GM12878 (cell line): ENCODE measurements around the gene YKT6. TPM values are rescaled to one million over a fixed set of nuclear protein-coding genes. Genes with fewer than 3 reads are reported as not detected.

Source experiments
- ATAC-seq: fragments of 200-7000 bp; cut with Tn5 transposase; 3 replicates; pipeline ENCODE4 v1.9.1; 2020; ENCODE audit warnings: mild to moderate bottlenecking, moderate library complexity
- BruUV-seq: library from RNA; stranded (reverse); fragments of 400-500 nt; replicated peaks from 2 replicates; lab custom pipeline; 2021; lab: Mats Ljungman, UMichigan
- CTCF ChIA-PET: fragments of 300-600 bp; sonication (Branson Sonifier 250); formaldehyde crosslinking; extraction: SDS; loops from one replicate; lab custom pipeline; 2021; ENCODE audit warnings: inconsistent platforms; lab: Yijun Ruan, JAX
- POLR2A ChIA-PET: fragments of 350-600 bp; formaldehyde crosslinking; extraction: SDS; loops from one replicate; lab custom pipeline; 2021; ENCODE audit warnings: inconsistent platforms; lab: Charles Lee
- RAD21 ChIA-PET: fragments of 300-600 bp; sonication (Branson Sonifier 250); formaldehyde crosslinking; loops from one replicate; lab custom pipeline; 2023; ENCODE audit warnings: antibody characterized with exemption; ENCODE audit not compliant: unreplicated experiment; lab: Charles Lee
- SMC1A ChIA-PET: fragments of 300-600 bp; sonication (Branson Sonifier 250); formaldehyde crosslinking; loops from one replicate; lab custom pipeline; 2023; ENCODE audit not compliant: unreplicated experiment, uncharacterized antibody; lab: Charles Lee
- DNase-seq: peaks from one replicate; pipeline ENCODE4 v3.0.0-alpha.2; 2011; ENCODE audit warnings: low read depth, low spot score
- FAIRE-seq: peaks from 3 replicates; lab custom pipeline; 2011; peaks lifted over from hg19 to GRCh38; lab: Jason Lieb, UNC
- H2AFZ ChIP-seq: 2 replicates; pipeline ENCODE4 v1.6.0; 2011; ENCODE audit warnings: low read depth, low read length, control low read depth; ENCODE audit not compliant: control insufficient read depth
- H3K27ac ChIP-seq: 2 replicates; pipeline ENCODE4 v1.5.1; 2011; ENCODE audit warnings: control low read depth; ENCODE audit not compliant: control insufficient read depth, insufficient read depth
- H3K27me3 ChIP-seq, 2 experiments: replicated peaks in 1 of 2; 2 replicates each; pipeline versions ENCODE4 v1.6.0 to v1.6.1; 2011; ENCODE audit warnings: low read length in 1 of 2; ENCODE audit not compliant: control insufficient read depth in 2 of 2, insufficient read depth in 2 of 2
- H3K36me3 ChIP-seq, 2 experiments: 2 replicates each; pipeline ENCODE4 v1.5.1; 2011; ENCODE audit warnings: low read length in 1 of 2; ENCODE audit not compliant: control insufficient read depth in 2 of 2, insufficient read depth in 2 of 2
- H3K4me1 ChIP-seq: 2 replicates; pipeline ENCODE4 v1.6.1; 2011; ENCODE audit warnings: mild to moderate bottlenecking, low read length, moderate library complexity, mixed read lengths; ENCODE audit not compliant: control insufficient read depth, insufficient read depth
- H3K4me2 ChIP-seq: 2 replicates; pipeline ENCODE4 v1.6.0; 2011; ENCODE audit warnings: control low read depth; ENCODE audit not compliant: control insufficient read depth, insufficient read depth
- H3K4me3 ChIP-seq: fragments of 200-600 bp; sonication (generic); 2 replicates; pipeline ENCODE4 v1.5.1; 2016
- H3K79me2 ChIP-seq: 2 replicates; pipeline ENCODE4 v1.6.0; 2011; ENCODE audit warnings: low read length; ENCODE audit not compliant: control insufficient read depth, insufficient read depth
- H3K9ac ChIP-seq: 2 replicates; pipeline ENCODE4 v1.8.0; 2011; ENCODE audit warnings: low read length, control low read depth, mixed read lengths; ENCODE audit not compliant: control insufficient read depth, insufficient read depth
- H3K9me3 ChIP-seq: replicated peaks from 3 replicates; pipeline ENCODE4 v1.5.1; 2011; ENCODE audit warnings: mild to moderate bottlenecking, low read length; ENCODE audit not compliant: control insufficient read depth, insufficient read depth
- H4K20me1 ChIP-seq: 2 replicates; pipeline ENCODE4 v1.6.0; 2011; ENCODE audit not compliant: control insufficient read depth, insufficient read depth
- CHD1 ChIP-seq: IDR thresholded peaks from 2 replicates; pipeline ENCODE4 v1.6.1; 2012; ENCODE audit warnings: low read depth, low read length, improper control_type of control experiment
- ETV6 ChIP-seq, 2 experiments: fragments of 450-650 bp in 1 of 2; IDR thresholded peaks in 1 of 2; conservative IDR thresholded peaks in 1 of 2; 2 replicates each; pipeline ENCODE4 v1.6.1; 2014; ENCODE audit warnings: antibody characterized with exemption in 1 of 2, borderline replicate concordance in 1 of 2, low read depth in 1 of 2, mild to moderate bottlenecking in 1 of 2, moderate library complexity in 1 of 2
- HDAC2 ChIP-seq: fragments of 200-600 bp; sonication (generic); IDR thresholded peaks from 2 replicates; pipeline ENCODE4 v1.6.1; 2017
- IRF3 ChIP-seq: fragments of 450-650 bp; IDR thresholded peaks from 2 replicates; pipeline ENCODE4 v1.6.1; 2014; ENCODE audit warnings: mild to moderate bottlenecking
- MEF2A ChIP-seq: IDR thresholded peaks from 2 replicates; pipeline ENCODE4 v1.6.1; 2011; ENCODE audit warnings: low read depth, mild to moderate bottlenecking, low read length, moderate library complexity; ENCODE audit not compliant: insufficient read depth
- NFIC ChIP-seq: IDR thresholded peaks from 2 replicates; pipeline ENCODE4 v1.6.1; 2012; ENCODE audit warnings: low read depth, mild to moderate bottlenecking, inconsistent platforms, low read length, moderate library complexity
- NR2F1 ChIP-seq: fragments of 450-650 bp; conservative IDR thresholded peaks from 2 replicates; pipeline ENCODE4 v1.6.1; 2017; ENCODE audit warnings: mild to moderate bottlenecking
- NRF1 ChIP-seq: conservative IDR thresholded peaks from 2 replicates; pipeline ENCODE4 v1.6.1; 2011; ENCODE audit warnings: mild to moderate bottlenecking, low read depth, low read length, improper control_type of control experiment
- POU2F2 ChIP-seq: IDR thresholded peaks from 3 replicates; pipeline ENCODE4 v1.6.1; 2011; ENCODE audit warnings: low read depth, mild to moderate bottlenecking, low read length, borderline replicate concordance
- SREBF2 ChIP-seq: IDR thresholded peaks from 2 replicates; pipeline ENCODE4 v1.6.1; 2012; ENCODE audit warnings: mild to moderate bottlenecking, low read length
- TBL1XR1 ChIP-seq: IDR thresholded peaks from 2 replicates; pipeline ENCODE4 v1.6.1; 2012; ENCODE audit warnings: low read depth, low read length, improper control_type of control experiment
- TCF7 ChIP-seq: IDR thresholded peaks from 2 replicates; pipeline ENCODE4 v1.6.1; 2014; ENCODE audit warnings: antibody characterized with exemption, borderline replicate concordance
- WGBS: methylation state at CpG from one replicate; pipeline ENCODE4 v1.1.6; 2016; ENCODE audit warnings: low lambda C conversion rate; ENCODE audit not compliant: insufficient replicate concordance, insufficient coverage; ENCODE audit errors: missing lambda C conversion rate; 5-methylcytosine and 5-hydroxymethylcytosine counted together
- in situ Hi-C: fragments of 300-500 bp; cut with MboI; formaldehyde crosslinking; loops from 9 replicates; pipeline ENCODE4 v1.14.3; 2018; ENCODE audit warnings: mixed read lengths
- intact Hi-C: fragments of 100-400 bp; cut with micrococcal nuclease; formaldehyde crosslinking; loops from one replicate; pipeline ENCODE4 v1.14.2; 2022; ENCODE audit not compliant: unreplicated experiment
- polyA plus RNA-seq, 11 experiments: library from polyadenylated mRNA; depleted of rRNA in 4 of 11; unstranded in 6 of 11; stranded (reverse) in 5 of 11; fragments of >200 nt; fragmentation: Nextera tagmentation in 4 of 11; fragmentation: Illumina TruSeq in 1 of 11; extraction: Ambion mirVana in 4 of 11; extraction: Trizol in 1 of 11; gene quantifications; 1 replicate in 1 of 11; 2 replicates in 10 of 11; pipeline versions ENCODE4 v1.2.1 to v1.2.3, GENCODE V29; 2011 to 2016; ENCODE audit warnings: inconsistent platforms in 2 of 11, missing spikeins in 2 of 11, low read depth in 1 of 11
- total RNA-seq, 4 experiments: library from RNA; depleted of rRNA in 3 of 4; stranded (reverse); fragments of >200 nt in 3 of 4; fragmentation: Illumina TruSeq in 1 of 4; extraction: Trizol in 1 of 4; gene quantifications; 2 replicates each; pipeline versions ENCODE4 v1.2.1 to v1.2.3, GENCODE V29; 2013 to 2021
- TF ChIP-seq, protein P1 (sequence below): fragments of 450-650 bp; IDR thresholded peaks from 2 replicates; pipeline ENCODE4 v1.6.1; 2016; ENCODE audit warnings: mild to moderate bottlenecking
- TF ChIP-seq, protein P2 (sequence below): fragments of 150-350 bp; IDR thresholded peaks from 2 replicates; pipeline ENCODE4 v1.6.1; 2014; ENCODE audit warnings: mild to moderate bottlenecking, low read depth, low read length
- TF ChIP-seq, protein P3 (sequence below): IDR thresholded peaks from 2 replicates; pipeline ENCODE4 v1.6.1; 2011; ENCODE audit warnings: borderline replicate concordance, low read depth, mild to moderate bottlenecking, moderate library complexity, low read length; ENCODE audit not compliant: insufficient read depth, poor library complexity, severe bottlenecking
- TF ChIP-seq, protein P4 (sequence below): IDR thresholded peaks from 2 replicates; pipeline ENCODE4 v1.6.1; 2011; ENCODE audit warnings: low read depth, low read length, improper control_type of control experiment, borderline replicate concordance

The YKT6 gene
- total and polyA plus RNA-seq, 10 of the 15 experiments (the other 5 are each of a cell fraction or from before 2014, with no cell fraction given), result 1.7 to 95.2 (median 70.5) TPM

- Histone ChIP-seq H3K4me2 (no peak overlapping the region), H3K36me3 (no peaks in the 10 kb centered on the region), H3K4me1 (no peaks in the 10 kb centered on the region), H3K27ac (no peak overlapping the region), H3K79me2 (no peaks in the 10 kb centered on the region), H3K4me3 (no peak overlapping the region), H2AFZ (no peak overlapping the region), H3K27me3 (no peaks in the 10 kb centered on the region), H4K20me1 (no peaks in the 10 kb centered on the region), H3K9ac (no peak overlapping the region), H3K9me3 (no peaks in the 10 kb centered on the region)
- 59% methylated on average over 22 of the region's 30 CpGs for WGBS
- in situ Hi-C loops, result no loop called here
- SMC1A ChIA-PET, result no interaction called here
- RAD21 ChIA-PET, result no interaction called here
- intact Hi-C loops, result no loop called here
- no TSS peak for BruUV-seq
- no peak for ATAC-seq
- no peak for FAIRE-seq
- POLR2A ChIA-PET, result no interaction called here
- no peak for DNase-seq
- TF ChIP-seq MEF2A (no peak), TCF7 (no peak), NR2F1 (no peak), IRF3 (no peak), ETV6 (conservative IDR thresholded peaks at IDR 0.05 in 1 of 2, IDR thresholded peaks at IDR 0.05 in 1 of 2; ENCODE audit: borderline replicate concordance in 1 of 2, low read depth in 1 of 2) (no peak), TBL1XR1 (no peak), NRF1 (no peak), NFIC (no peak), POU2F2 (no peak), SREBF2 (no peak), HDAC2 (no peak), CHD1 (no peak)
- TF ChIP-seq, protein P1, sequence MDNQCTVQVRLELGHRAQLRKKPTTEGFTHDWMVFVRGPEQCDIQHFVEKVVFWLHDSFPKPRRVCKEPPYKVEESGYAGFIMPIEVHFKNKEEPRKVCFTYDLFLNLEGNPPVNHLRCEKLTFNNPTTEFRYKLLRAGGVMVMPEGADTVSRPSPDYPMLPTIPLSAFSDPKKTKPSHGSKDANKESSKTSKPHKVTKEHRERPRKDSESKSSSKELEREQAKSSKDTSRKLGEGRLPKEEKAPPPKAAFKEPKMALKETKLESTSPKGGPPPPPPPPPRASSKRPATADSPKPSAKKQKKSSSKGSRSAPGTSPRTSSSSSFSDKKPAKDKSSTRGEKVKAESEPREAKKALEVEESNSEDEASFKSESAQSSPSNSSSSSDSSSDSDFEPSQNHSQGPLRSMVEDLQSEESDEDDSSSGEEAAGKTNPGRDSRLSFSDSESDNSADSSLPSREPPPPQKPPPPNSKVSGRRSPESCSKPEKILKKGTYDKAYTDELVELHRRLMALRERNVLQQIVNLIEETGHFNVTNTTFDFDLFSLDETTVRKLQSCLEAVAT, result no peak
- TF ChIP-seq, protein P2, sequence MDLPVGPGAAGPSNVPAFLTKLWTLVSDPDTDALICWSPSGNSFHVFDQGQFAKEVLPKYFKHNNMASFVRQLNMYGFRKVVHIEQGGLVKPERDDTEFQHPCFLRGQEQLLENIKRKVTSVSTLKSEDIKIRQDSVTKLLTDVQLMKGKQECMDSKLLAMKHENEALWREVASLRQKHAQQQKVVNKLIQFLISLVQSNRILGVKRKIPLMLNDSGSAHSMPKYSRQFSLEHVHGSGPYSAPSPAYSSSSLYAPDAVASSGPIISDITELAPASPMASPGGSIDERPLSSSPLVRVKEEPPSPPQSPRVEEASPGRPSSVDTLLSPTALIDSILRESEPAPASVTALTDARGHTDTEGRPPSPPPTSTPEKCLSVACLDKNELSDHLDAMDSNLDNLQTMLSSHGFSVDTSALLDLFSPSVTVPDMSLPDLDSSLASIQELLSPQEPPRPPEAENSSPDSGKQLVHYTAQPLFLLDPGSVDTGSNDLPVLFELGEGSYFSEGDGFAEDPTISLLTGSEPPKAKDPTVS, result no peak
- TF ChIP-seq, protein P3, sequence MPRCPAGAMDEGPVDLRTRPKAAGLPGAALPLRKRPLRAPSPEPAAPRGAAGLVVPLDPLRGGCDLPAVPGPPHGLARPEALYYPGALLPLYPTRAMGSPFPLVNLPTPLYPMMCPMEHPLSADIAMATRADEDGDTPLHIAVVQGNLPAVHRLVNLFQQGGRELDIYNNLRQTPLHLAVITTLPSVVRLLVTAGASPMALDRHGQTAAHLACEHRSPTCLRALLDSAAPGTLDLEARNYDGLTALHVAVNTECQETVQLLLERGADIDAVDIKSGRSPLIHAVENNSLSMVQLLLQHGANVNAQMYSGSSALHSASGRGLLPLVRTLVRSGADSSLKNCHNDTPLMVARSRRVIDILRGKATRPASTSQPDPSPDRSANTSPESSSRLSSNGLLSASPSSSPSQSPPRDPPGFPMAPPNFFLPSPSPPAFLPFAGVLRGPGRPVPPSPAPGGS, result no peak
- TF ChIP-seq, protein P4, sequence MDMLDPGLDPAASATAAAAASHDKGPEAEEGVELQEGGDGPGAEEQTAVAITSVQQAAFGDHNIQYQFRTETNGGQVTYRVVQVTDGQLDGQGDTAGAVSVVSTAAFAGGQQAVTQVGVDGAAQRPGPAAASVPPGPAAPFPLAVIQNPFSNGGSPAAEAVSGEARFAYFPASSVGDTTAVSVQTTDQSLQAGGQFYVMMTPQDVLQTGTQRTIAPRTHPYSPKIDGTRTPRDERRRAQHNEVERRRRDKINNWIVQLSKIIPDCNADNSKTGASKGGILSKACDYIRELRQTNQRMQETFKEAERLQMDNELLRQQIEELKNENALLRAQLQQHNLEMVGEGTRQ, result no peak
- CTCF ChIA-PET, result interaction anchor here (0.6 kb wide), 1 partner anchor 115 kb away, joined by 3 read pairs; no protein-coding TSS in a partner anchor
Measured at GRCh38 chr7:44221231-44221791, 20.5 kb downstream of the YKT6 start.
